ENCODE measurements around the gene ASMTL. TPM values are rescaled to one million over a fixed set of nuclear protein-coding genes. Genes with fewer than 3 reads are reported as not detected.

Gene ASMTL
- total and polyA plus RNA-seq, 7 experiments from 2014 or later: 30.9 to 50.0 (median 41.7) TPM

DNA sequence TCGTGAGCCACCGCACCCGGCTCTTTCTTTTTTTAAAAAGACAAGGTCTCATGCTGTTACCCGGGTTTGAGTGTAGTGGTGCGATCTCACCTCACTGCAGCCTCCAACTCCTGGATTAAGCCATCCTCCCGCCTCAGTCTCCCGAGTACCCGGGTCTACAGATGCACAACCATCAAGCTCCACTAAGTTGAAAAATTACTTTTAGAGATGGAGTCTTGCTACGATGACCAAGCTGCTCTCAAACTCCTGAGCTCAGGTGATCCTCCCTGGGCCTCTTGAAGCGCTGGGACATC, 62.8 kb downstream of the ASMTL start:
- Mint-ChIP-seq H3K36me3 (peaks cover 4 to 45% (median 23%) of the 10 kb centered on the region in 5 donors), H3K9me3 (no peaks in the 10 kb centered on the region), H3K4me1 (peaks cover 23 to 57% (median 45%) of the 10 kb centered on the region in 7 donors), H3K27ac (peak overlapping the region in 2 of 9 donors; percentile 28 to 71), H3K27me3 (no peaks in the 10 kb centered on the region), H3K4me3 (peak overlapping the region in 8 of 10 donors; percentile 42 to 92 (median 81))
- DNase-seq: peak in 1 of 9 donors; percentile 16
- no peaks in the 10 kb centered on the region for H3K27me3 ChIP-seq (ENCODE audit: control insufficient read depth in 2 of 2, insufficient read depth in 2 of 2, low read length in 2 of 2)
- no peak overlapping the region for H3K4me3 ChIP-seq (ENCODE audit: low read length)
- no peak overlapping the region for H3K27ac ChIP-seq (ENCODE audit: low read depth, low read length)
- intact Hi-C loops (cut with micrococcal nuclease): loop anchor here in 1 of 2 donors (5.0 kb wide), 5 partner anchors 53 to 1073 kb away; partner anchors contain the start of genes GTPBP6 and IL3RA
- CTCF ChIA-PET: no interaction called here
- POLR2A ChIA-PET: no interaction called here
- H3K9me3 ChIP-seq (ENCODE audit: control insufficient read depth in 2 of 3, low read length in 3 of 3): no peaks in the 10 kb centered on the region
- ATAC-seq: no peak
- peaks cover 25 to 33% of the 10 kb centered on the region in 2 donors for H3K4me1 ChIP-seq (ENCODE audit: control insufficient read depth in 2 of 2, insufficient read depth in 2 of 2, low read length in 2 of 2)
- H3K36me3 ChIP-seq (ENCODE audit: control insufficient read depth in 2 of 3, insufficient read depth in 3 of 3, low read length in 3 of 3): peaks cover 22 to 61% (median 42%) of the 10 kb centered on the region in 3 experiments

DNA sequence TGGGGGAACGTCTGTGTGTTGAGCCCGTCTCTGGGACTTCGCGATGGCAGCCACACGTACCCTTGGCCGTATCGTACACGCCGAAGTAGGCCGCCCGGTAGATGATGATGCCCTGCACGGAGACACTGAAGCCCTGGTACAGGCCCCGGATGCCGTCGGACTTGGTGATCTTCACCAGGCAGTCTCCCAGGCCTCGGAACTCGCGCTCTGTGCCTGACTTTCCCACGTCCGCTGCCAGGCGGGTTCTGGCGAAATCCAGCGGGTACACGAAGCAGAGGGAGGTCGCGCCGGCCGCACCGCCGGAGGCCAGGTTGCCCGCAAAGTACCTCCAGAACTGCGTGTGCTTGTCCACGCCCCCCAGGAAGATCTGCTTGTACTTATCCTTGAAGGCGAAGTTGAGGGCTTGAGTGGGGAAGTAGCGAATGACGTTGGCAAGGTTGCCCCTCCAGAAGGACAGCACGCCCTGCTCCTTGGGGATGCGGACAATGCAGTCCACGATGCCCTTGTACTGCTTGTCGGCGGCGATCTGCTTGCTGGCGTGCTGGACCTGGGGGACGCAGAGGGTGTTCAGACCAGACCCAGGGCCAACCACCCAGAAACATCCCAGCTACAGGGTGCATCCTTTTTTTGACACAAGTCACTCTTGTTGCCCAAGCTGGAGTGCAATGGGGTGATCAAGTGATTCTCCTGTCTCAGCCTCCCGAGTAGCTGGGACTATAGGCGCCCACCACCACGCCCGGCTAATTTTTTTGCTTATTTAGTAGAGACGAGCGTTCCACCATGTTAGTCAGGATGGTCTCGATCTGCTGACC, 63.3 kb downstream of the ASMTL start:
- no peak overlapping the region for H3K4me3 ChIP-seq (ENCODE audit: low read length)
- H3K27ac ChIP-seq (ENCODE audit: low read depth, low read length): no peak overlapping the region
- Mint-ChIP-seq H3K27me3 (no peaks in the 10 kb centered on the region), H3K36me3 (peaks cover 4 to 50% (median 28%) of the 10 kb centered on the region in 5 donors), H3K9me3 (no peaks in the 10 kb centered on the region), H3K4me1 (peaks cover 21 to 54% (median 40%) of the 10 kb centered on the region in 7 donors), H3K27ac (peak overlapping the region in 3 of 9 donors; percentile 41 to 71 (median 69)), H3K4me3 (peak overlapping the region; percentile 33 to 78 (median 55))
- no peaks in the 10 kb centered on the region for H3K27me3 ChIP-seq (ENCODE audit: control insufficient read depth in 2 of 2, insufficient read depth in 2 of 2, low read length in 2 of 2)
- DNase-seq (peak in 1 of 9 donors; percentile 21), ATAC-seq (no peak)
- intact Hi-C loops (cut with micrococcal nuclease): no loop called here
- H3K36me3 ChIP-seq (ENCODE audit: control insufficient read depth in 2 of 3, insufficient read depth in 3 of 3, low read length in 3 of 3): peaks cover 22 to 65% (median 42%) of the 10 kb centered on the region in 3 experiments
- H3K4me1 ChIP-seq (ENCODE audit: control insufficient read depth in 2 of 2, insufficient read depth in 2 of 2, low read length in 2 of 2): peaks cover 25 to 33% of the 10 kb centered on the region in 2 donors
- ChIA-PET CTCF (no interaction called here), POLR2A (no interaction called here)
- no peaks in the 10 kb centered on the region for H3K9me3 ChIP-seq (ENCODE audit: control insufficient read depth in 2 of 3, low read length in 3 of 3)

DNA sequence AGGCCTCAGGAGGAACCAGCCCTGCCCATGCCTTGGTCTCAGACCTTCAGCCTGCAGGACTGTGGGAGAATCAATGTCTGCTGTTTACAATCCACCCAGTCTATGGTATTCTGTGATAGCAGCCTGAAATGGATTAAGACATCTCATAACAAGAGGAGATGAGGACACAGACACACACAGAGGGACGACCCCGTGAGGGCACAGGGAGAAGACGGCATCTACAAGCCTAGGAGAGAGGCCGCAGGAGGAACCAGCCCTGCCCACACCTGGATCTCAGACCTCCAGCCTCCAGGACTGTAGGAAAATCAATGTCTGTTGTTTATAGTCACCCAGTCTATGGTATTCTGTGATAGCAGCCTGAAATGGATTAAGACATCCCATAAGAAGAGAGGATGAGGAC, 64.1 kb downstream of the ASMTL start:
- peaks cover 22 to 72% (median 42%) of the 10 kb centered on the region in 3 experiments for H3K36me3 ChIP-seq (ENCODE audit: control insufficient read depth in 2 of 3, insufficient read depth in 3 of 3, low read length in 3 of 3)
- peaks cover 17 to 46% (median 35%) of the 10 kb centered on the region in 7 donors for H3K4me1 Mint-ChIP-seq
- H3K4me3 ChIP-seq (ENCODE audit: low read length): no peak overlapping the region
- H3K27ac ChIP-seq (ENCODE audit: low read depth, low read length): no peak overlapping the region
- H3K27me3 Mint-ChIP-seq: no peaks in the 10 kb centered on the region
- DNase-seq (no peak), ATAC-seq (no peak)
- peaks cover 25 to 33% of the 10 kb centered on the region in 2 donors for H3K4me1 ChIP-seq (ENCODE audit: control insufficient read depth in 2 of 2, insufficient read depth in 2 of 2, low read length in 2 of 2)
- H3K36me3 Mint-ChIP-seq: peaks cover 4 to 53% (median 28%) of the 10 kb centered on the region in 5 donors
- H3K9me3 Mint-ChIP-seq: no peaks in the 10 kb centered on the region
- H3K27ac Mint-ChIP-seq: peak overlapping the region in 5 of 9 donors; percentile 49 to 83 (median 69)
- ChIA-PET CTCF (no interaction called here), POLR2A (no interaction called here)
- intact Hi-C loops (cut with micrococcal nuclease): no loop called here
- no peaks in the 10 kb centered on the region for H3K9me3 ChIP-seq (ENCODE audit: control insufficient read depth in 2 of 3, low read length in 3 of 3)
- peak overlapping the region; percentile 38 to 78 (median 54) for H3K4me3 Mint-ChIP-seq
- no peaks in the 10 kb centered on the region for H3K27me3 ChIP-seq (ENCODE audit: control insufficient read depth in 2 of 2, insufficient read depth in 2 of 2, low read length in 2 of 2)

DNA sequence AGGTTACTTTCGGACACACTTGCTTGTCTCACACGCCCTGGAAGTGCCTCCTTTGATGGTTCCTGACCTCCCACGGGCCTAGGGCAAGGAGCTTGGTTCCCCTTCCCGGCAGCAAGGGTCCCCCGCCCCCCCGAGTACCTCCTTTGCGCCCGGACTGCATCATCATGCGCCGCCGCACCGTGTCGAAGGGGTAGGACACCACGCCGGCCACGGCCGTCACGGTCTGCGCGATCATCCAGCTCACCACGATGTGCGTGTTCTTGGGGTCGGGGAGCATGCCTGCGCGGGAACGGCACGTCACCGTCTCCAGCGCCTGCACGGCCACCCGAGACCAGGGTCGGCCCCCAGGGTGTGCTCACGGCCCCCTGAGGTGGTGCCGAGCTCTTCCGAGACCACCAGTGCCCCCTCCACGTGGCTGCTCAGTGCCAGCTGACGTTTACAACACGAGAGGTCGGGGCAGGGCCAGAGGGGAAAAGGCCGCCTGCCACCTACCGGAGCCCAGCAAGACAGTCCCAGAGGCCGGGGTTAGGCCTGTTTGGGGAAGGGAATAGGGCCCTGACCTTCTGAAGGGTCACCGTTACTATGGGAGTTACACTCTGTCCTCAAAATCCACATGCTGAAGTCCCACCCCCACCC, 65.5 kb downstream of the ASMTL start:
- H3K27ac ChIP-seq (ENCODE audit: low read depth, low read length): no peak overlapping the region
- H3K4me3 ChIP-seq (ENCODE audit: low read length): no peak overlapping the region
- Mint-ChIP-seq H3K4me1 (peaks cover 9 to 43% (median 28%) of the 10 kb centered on the region in 7 donors), H3K9me3 (peaks cover 0 to 1% (median 0%) of the 10 kb centered on the region in 11 donors), H3K4me3 (peak overlapping the region in 4 of 10 donors; percentile 50 to 70 (median 58)), H3K36me3 (peaks cover 4 to 53% (median 28%) of the 10 kb centered on the region in 5 donors), H3K27me3 (no peaks in the 10 kb centered on the region), H3K27ac (peak overlapping the region in 3 of 9 donors; percentile 26 to 83 (median 28))
- H3K4me1 ChIP-seq (ENCODE audit: control insufficient read depth in 2 of 2, insufficient read depth in 2 of 2, low read length in 2 of 2): peaks cover 21 to 33% of the 10 kb centered on the region in 2 donors
- H3K27me3 ChIP-seq (ENCODE audit: control insufficient read depth in 2 of 2, insufficient read depth in 2 of 2, low read length in 2 of 2): no peaks in the 10 kb centered on the region
- no peak for DNase-seq
- H3K36me3 ChIP-seq (ENCODE audit: control insufficient read depth in 2 of 3, insufficient read depth in 3 of 3, low read length in 3 of 3): peaks cover 22 to 78% (median 42%) of the 10 kb centered on the region in 3 experiments
- ChIA-PET POLR2A (no interaction called here), CTCF (no interaction called here)
- intact Hi-C loops (cut with micrococcal nuclease): no loop called here
- H3K9me3 ChIP-seq (ENCODE audit: control insufficient read depth in 2 of 3, low read length in 3 of 3): no peaks in the 10 kb centered on the region
- no peak for ATAC-seq

DNA sequence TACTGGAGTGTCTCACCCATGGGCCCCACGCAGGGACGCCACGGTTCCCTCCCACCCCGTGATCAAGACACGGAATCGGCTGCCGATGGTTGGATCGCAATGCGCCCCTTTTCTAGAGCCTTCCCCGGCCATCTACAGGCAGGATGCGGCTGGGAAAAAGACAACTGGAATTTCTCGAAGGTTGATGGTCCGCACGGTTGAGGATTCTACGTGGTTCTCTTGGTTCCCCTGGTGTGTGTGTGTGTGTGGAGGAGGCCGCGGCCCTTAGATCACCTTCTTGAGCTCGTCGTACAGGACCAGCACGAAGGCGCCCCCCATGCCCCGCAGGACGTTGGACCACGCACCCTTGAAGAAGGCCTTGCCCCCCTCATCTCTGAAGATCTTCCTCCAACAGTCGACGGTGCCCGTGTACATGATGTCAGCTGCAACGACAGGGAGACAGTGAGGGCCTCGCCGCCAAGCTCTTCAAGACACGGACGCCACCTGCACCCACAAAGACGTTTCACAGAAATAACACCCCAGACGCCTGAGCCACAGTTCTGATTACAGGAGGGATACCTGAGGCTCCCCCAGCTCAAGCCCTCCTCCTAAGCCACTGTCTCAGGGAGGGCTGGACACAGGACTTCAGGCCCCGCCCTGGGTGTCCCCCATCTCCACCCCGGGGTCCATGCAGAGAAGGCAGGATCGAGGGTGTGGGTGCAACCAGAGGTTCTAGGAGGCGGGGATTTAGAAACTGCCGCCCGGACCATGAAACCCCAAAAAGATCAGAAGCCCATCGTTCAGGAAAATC, 66.2 kb downstream of the ASMTL start:
- Mint-ChIP-seq H3K36me3 (peaks cover 4 to 53% (median 28%) of the 10 kb centered on the region in 5 donors), H3K4me3 (peak overlapping the region in 1 of 10 donors; percentile 10)
- CTCF ChIA-PET: no interaction called here

More for the DNA sequence above, 66.2 kb downstream of the ASMTL start:
- Mint-ChIP-seq H3K4me1 (peaks cover 9 to 43% (median 28%) of the 10 kb centered on the region in 7 donors), H3K27me3 (no peaks in the 10 kb centered on the region), H3K9me3 (peaks cover 0 to 4% (median 0%) of the 10 kb centered on the region in 11 donors), H3K27ac (peak overlapping the region in 1 of 9 donors; percentile 62)
- Histone ChIP-seq H3K4me3 (ENCODE audit: low read length) (no peak overlapping the region), H3K36me3 (ENCODE audit: control insufficient read depth in 2 of 3, insufficient read depth in 3 of 3, low read length in 3 of 3) (peaks cover 22 to 74% (median 42%) of the 10 kb centered on the region in 3 experiments), H3K27ac (ENCODE audit: low read depth, low read length) (no peak overlapping the region), H3K4me1 (ENCODE audit: control insufficient read depth in 2 of 2, insufficient read depth in 2 of 2, low read length in 2 of 2) (peaks cover 21 to 33% of the 10 kb centered on the region in 2 donors), H3K27me3 (ENCODE audit: control insufficient read depth in 2 of 2, insufficient read depth in 2 of 2, low read length in 2 of 2) (no peaks in the 10 kb centered on the region), H3K9me3 (ENCODE audit: control insufficient read depth in 2 of 3, low read length in 3 of 3) (no peaks in the 10 kb centered on the region)
- intact Hi-C loops (cut with micrococcal nuclease): no loop called here
- ATAC-seq (no peak), DNase-seq (no peak)
- POLR2A ChIA-PET: no interaction called here
